Measurements from ENCODE around the gene HUNK.
"Not testable (repeated sequence)": the region's sequence is repeated elsewhere in the genome, so short reads cannot be mapped to it uniquely, and the experiment has no call there.

The HUNK gene

DNA sequence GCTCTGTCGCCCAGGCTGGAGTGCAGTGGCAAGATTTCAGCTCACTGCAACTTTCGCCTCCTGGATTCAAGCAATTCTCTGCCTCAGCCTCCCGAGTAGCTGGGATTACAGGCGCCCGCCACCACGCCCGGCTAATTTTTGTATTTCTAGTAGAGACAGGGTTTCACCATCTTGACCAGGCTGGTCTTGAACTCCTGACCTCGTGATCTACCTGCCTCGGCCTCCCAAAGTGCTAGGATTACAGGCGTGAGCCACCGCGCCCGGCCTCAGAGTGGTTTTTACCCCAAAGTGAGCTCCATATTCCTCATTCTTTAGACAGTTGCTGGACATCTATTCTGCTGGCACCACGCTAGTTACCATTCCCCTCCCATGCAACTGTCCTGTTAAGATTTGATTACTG lies 1.4 kb upstream of the HUNK start:
- not testable (repeated sequence) for DNase-seq

DNA sequence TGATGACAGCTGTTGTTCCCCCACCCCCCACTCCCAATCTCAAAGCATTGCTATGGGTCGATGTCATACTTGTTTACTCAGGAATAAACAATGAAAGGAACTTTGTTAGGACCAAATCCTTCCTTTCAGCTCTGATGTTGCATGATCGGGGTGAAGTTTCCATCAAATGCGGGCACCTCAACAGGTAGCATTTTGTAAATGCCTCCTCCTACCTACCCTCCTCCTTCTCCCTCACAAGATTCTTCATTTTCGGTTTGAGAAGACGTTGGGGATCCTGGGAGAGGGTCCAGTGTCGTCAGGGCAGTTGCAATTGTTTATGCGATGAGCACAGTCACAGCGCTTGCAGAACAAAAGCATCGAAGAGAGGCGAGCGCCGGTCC lies 758 bp upstream of the HUNK start:
- no peak for DNase-seq

DNA sequence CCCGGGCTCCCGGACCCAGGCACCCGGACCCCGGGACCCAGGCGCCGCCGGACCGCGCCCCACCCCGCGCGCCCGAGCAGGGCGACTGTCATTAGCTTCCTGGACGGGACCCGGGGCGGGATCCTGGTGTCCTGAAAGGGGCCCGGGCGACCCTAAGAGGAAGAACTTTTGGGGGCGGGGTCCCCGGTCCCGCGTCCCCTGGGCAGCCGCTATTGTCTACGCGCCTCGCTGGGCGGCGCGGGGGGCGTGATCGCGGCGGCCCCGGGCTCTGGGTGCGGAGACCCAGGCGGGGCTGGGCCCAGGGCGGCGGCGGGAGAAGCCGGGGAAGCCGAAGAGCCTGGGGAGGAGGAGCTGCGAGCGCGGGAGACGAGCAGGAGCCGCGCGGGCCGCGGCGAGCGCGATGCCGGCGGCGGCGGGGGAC lies 465 bp downstream of the HUNK start:
- no peak for DNase-seq

DNA sequence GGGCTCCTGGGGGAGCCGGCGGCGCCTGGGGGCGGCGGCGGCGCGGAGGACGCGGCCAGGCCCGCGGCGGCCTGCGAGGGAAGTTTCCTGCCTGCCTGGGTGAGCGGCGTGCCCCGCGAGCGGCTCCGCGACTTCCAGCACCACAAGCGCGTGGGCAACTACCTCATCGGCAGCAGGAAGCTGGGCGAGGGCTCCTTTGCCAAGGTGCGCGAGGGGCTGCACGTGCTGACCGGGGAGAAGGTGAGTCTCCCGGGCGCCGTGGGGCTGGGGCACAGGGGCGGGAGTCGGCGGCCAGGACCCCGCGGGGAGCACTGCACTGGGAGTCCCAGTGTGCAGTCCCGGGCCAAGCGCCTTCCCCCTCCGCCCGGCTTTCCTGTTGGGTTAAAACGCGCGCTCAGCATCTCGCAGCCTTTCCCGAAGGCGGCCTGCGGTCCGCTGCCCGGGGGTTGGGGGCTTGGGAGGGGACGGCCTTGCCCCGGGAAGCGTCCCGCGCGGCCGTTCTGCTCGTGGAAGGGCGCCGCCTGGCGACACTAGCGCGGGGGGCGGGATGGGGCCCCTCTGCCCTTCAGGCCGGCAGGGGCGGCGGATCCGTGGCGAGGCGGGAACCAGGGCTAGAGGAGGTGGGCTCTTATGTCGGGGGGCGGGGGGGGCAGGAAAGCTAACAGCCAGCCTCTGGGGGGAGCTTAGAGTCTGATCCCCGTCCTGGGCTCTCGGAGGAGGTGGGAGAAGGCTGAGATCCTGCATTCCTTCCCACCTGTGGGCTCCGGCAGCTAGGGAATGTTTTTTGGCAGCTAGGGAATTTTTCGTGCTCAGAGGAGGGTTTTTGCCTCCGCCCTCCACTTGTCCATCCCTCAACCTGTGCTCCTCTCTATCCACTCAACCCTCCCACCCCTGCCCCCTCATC lies 1.1 kb downstream of the HUNK start:
- DNase-seq, result peak; percentile 77

DNA sequence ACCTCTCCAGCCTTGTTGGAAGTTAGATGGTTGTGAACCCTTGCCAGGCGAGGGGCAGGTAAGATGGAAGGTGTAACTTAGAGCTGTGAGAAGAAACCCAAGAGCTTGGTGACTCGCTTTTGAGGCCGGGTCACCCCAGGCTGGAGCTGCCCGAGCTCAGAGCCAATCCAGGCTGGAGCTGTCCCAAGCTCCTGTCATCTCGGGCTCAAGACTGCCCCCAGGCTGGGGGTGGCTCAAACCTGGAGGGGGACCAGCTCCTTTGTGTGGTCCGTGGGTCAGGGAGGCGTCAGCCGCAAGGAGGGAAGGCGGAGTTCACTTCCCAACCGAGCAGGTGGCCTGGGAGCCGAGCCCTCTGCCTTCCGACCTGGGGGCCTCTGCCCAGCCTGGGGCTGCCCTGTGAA lies 2.0 kb downstream of the HUNK start:
- DNase-seq, result no peak

DNA sequence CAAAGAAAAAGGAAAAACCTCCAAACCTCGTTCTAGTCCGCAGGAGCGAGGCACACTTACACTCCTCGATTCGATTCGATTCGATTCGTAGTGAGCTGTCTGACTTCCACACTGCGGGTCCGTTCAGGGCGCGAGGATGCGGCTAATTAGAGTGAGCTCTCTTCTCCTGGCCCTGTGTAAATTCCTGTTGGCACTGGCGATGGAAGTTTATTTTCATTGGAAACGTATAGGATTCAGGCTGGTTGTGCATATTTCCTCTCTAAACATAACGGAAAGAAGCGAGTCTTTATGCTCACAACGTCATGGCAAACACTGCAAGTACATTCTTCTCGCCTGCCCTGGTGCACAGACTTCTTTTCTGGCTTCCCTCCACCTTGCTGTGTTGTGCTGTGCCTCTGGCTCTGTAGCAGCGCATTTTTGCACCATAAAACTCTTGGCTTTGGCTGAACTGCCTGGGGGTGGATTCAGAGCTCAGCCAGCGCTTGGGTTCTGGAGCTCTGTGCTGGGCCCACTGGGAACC lies 2.7 kb downstream of the HUNK start:
- DNase-seq, result peak; percentile 76

DNA sequence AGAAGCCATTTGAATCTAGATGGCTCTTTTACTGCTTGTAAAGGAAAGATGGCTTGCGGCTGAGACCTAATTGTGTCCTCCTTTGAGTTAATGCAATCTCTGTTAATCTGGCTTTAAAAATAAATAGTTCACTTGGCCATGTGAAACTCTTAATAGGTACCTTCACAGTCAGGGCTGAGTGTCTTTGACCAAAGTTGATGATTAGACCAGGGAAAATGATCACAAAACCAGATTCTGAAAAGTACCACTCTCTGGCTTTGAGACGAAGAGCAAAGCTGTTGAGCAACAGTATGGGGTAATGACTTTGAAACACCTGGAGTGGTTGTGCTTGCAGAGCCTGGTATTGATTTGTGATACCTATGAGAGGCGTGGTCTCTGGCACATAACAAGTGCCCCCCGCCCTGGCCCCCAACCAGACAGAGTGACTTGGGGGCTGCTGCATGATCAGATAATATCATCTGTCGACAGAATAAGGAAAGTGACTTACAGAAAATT lies 4.7 kb downstream of the HUNK start:
- no peak for DNase-seq

DNA sequence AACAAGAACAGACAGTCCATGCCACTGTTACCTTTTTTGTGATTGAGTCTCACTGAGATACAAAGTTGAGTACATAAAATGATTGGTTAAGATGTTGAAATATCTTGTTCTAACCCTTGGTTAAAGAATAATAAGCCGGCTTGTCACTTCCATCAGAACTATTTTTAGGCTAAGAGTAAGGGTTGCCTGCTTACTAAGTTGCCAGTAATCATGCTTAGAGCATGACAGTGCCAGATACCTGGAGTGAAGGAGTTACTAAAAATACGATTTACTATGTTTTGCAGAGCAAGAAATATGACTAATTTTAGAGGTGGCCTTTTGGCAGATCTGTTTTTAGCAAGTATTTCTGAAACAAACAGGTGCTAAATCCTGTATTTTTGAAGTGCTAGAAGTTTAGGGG lies 6.0 kb downstream of the HUNK start:
- no peak for DNase-seq

DNA sequence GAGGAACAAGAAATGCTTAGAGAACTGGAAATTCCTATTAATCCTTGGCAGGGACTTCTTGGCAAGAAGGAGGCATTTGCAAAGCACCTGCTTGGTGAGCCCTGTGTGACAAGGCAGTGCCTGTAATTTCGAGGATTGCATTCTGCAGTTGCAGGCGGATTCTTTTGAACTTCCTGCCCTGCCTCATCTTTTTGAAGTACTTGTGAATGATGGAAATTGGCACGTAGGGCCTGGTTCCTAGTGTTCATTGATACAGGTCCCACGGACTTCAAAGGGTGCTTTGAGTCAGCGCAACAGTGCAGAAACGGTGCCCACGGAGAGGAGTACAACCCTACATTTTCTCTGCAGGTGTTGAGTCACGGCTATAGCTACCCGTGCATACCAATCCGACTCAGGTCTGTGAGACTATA lies 6.4 kb downstream of the HUNK start:
- DNase-seq, result no peak

DNA sequence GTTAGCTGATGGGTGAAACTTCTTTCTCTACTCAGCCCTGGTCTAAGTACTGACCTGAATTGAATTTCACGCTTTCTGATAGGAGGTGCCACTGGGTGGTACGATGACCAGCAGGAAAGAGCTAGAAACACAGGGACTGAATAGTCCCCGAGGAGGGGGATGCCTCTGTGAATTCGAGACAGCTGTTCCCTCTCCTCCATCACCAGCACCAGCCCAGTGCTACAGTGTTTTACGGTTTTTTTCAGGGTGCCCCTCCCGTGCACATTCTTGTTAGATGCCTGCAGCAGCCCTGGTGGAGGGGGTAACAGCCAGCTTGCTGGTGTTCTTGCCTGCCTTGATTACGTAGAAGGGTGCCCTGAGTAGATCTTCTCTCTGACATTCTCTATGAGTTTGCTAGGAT lies 7.1 kb downstream of the HUNK start:
- DNase-seq, result no peak

DNA sequence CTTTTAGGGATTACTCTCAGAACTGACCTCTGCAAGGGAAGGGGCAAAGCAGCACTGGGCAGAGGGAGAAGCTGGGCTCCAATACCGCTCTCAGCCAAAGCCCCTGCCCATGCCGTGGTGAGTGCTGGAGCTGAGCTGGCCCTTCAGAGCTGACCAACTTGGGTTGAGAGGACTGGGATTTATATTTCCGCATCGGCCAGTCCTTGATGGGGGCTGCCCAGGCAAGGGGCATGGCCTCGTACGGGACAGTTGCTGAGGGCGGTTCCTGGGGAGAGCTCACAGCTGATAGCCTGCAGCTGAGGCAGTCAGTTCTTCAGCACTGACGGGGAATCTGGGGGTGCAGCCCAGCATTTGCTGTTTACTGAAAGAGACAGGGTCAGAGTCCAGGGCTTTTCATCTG lies 8.0 kb downstream of the HUNK start:
- no peak for DNase-seq

DNA sequence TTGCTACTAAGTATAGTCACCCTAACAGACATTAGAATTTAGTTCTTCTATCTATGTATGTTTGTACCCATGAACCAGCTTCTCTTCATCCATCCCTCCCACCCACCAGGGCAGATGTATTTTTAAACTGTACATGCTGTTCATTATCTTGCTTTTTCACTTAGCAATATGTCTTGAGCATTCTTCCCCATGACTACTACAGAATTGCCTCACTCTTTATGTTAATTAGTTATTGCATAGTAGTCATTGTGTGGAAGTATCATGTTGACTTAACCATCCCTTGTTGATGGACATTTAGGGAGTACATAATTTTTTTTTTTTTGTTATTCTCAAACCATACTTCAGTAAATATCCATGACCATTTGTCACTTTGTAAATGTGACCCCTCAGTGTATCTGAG lies 9.9 kb downstream of the HUNK start:
- DNase-seq, result no peak

DNA sequence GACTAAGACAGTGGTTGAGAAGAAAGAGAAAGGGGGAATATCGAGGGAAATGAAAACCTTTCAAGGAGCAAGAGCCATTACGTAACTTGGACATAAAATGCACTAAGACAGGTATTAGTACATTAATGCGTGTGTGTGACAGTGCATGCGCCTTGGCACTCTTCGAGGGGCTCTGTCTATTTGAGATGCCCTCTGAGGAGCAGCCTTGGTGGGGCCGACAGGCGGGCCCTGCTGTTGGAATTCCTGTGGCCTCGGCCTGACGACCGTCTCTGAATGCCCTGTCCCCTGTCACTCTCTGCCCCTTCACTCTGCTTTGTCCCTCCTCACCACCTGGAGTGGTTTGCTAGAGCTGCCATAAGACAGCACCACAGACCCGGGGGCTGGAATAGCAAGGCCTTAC lies 12.3 kb downstream of the HUNK start:
- no peak for DNase-seq

DNA sequence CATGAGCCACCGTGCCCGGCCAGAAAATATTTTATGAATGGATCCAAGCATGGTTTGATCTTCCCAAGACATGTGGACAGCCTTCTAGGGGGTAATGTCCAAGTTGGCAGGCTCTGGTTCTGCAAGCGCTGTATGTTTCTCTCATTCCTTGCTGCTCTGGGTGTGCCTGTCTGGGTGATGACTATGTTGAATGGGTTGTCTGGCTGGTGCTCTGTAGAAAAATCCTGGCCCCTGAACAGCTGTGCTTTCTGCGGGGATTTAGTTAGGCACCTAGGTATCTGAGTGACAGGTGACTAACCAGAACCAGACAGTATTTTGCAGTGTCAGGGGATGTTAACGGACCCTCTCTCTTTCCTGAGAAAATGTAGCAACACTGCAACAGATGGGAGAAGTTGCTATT lies 14.1 kb downstream of the HUNK start:
- peak; percentile 52 for DNase-seq

DNA sequence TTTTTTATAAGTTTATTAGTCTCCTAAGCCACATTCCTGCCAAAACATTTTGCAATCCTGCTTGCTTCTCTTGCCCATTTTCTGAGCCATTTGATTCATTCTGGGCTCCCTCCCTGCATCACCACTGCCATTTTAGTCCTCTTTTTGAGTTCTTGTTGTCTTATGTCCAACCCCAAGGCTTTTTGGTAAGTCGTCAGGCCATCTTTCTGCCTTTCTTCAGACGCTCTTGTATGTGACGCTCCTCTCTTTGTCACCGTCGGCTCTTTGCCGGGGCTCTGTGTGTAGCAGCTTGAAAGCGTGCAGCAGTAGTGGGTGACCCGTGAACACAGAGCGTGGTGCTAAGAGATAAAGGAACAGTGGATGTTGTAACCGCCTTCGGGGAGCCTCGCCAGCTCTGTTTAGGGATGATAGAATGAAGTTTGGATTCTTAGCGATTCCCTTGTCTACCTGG lies 14.6 kb downstream of the HUNK start:
- DNase-seq, result no peak

DNA sequence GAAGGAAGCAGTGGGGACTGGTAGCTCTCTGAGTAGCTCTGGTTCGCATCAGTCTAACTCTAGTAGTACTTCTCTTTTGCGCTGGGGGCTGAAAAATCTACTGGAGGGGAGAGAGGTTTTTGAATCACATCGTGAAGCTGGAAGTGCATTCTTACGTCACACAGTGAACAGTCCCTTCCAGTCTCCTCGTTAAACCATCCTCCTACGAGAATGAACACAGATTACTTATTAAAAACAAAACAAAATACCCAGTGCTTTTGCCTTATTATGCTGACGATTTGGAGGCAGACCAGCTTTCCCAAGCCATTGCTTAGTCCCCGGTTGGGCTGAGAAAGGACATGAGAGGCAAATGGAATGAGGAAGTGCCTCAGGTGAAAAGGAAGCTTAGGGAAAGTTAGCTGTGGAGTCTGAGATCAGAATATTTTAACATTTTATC lies 16.1 kb downstream of the HUNK start:
- no peak for DNase-seq

DNA sequence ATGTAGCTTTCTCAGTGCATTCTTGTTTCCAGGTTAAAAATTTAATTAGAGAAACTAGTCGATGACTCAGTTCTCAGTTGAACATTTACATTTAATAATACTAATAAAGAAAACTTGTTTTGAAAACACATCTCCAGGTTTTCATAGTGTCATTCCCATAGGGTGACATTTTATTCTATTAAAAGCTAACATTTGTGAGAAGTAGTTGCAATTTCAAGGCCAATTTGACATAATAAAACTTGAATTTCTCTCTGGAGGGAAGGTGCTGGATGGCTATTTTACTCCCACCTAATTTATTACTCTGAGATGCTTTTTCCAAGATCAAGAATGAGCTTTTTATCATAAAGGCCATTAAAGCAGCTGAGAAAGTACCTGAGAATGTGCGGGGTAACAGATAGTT lies 16.6 kb downstream of the HUNK start:
- DNase-seq, result no peak

DNA sequence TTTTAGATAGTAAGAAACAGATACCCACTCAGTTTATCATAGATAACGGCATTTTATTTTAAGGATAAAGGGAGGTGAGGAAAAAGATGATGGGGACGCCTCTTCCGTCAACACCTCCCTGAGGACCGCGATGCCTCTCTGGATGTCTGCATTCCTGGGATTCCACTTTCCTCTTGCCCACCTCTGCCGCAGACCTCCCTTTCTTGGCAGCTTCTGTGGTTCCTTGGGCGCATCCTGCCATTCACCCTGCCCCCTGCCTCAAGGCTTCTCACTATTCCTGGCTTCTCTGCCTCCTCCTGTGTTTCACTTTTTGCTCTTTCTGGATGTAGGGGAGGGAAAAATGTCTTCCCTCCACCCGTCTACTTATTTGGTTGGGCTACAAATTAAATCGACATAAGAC lies 19.9 kb downstream of the HUNK start:
- DNase-seq, result no peak

DNA sequence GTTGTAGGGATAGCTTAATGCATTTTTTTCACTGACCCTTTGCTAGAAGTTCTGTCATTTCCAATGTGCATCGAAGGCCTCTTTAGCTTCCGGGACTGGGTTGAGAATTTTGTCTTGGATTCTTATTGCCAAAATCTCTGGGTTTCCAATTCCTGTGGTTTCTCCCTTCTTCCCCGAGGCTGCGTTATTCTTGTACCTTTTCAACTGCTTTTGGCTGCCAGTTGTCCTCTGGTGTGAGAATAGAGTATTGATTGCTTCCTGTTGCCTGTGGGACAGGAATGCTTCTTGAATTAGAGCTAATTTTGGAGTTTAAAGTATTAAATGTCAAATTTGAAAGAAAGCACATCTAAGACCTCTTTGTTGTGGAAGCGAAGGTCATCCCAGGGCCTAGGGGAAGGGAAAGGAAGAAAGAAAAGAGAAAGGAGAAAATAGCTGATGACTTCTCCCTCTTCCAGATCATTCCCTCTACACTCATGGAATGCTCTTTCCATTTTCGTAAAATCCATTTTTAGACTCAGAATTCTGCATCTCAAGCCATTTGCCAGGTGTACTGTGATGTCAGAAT lies 21.1 kb downstream of the HUNK start:
- DNase-seq, result no peak

DNA sequence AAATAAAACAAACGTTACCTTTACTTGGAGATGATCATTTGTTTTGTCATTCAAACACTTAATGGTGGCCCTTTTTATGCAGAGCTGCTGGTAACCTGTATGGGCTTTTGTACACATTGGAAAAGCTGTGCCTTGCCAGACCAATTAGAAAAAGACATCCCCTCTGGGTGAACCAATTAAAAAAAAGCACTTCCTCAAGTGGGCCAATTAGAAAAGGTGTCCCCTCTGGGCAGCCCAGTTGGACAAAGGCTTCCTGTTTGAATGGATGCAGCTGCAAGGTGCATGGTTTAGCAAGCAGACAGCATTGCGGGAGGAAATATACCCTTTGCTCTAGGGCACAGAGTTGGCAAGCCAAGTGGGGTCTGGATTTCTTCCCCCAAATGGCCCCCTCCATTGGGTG lies 21.6 kb downstream of the HUNK start:
- no peak for DNase-seq

DNA sequence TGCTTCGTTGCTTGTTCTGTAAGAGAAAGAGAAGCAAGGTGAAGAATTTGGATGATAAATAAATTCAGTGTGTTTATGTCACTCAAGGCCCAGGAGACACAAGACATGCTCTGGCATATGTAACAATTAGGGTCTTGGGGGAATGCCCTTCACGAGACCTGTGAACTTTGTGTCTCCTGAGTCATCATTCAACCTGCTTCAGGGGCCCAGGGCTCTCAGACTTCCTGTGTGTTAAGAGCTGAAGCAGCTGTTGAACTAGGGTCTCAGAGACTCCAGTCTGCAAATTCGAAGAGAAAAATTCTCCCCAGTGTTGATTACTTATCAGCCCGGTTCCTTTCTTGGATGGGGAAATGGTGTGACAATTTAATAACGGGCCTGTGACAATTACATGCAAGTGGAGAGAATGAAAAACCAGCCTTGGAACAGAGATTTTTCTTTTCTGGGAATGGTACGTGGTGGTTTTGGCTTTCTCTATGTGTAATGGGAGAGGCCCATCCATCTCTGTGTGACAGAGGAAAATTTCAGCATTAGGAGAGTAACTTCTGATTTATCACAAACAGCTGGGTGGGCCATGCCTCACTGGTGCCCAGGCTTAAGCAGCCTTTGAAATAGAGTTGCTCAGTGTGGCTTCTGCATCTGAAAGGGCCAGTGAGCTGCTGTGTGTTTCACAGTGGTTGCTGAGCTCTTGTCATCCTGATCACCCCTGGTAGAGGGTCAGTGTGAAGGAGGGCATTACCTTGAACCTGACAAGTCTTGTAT lies 22.4 kb downstream of the HUNK start:
- no peak for DNase-seq

DNA sequence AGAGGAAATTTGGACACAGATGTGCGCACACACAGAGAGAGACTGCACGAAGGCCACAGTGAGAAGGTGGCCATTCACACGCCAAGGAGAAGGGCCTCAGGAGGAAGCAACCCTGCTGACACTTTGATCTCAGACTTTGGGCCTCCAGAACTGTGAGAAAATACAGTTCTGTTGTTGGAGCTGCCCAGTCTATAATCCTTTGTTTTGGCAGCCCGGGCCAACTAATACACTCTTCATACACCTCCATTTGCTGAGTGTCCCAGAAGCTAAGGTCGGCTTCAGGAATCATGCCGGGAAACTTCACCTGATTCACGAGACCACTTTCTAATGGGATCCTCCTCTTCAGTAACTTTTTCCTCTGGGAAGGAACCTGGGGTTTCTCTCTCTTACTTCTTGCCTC lies 23.2 kb downstream of the HUNK start:
- no peak for DNase-seq

DNA sequence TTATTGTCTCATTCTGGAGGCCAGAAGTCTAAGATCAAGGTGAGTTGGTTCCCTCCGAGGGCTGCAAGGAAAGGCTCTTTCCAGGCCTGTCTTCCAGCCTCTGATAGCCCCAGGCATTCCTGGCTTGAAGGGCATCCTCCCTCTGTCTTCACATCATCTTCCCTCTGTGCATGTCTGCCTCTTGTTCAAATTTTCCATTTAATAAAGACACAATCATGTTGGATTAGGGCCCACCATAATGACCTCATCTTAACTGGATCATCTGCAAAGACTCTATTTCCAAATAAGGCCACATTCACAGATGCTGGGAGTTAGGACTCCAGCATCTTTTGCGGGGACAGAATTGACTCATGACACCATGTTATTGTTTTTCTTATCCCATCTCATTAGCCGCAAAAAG lies 24.5 kb downstream of the HUNK start:
- DNase-seq, result no peak

Measured in left hindlimb (tissue), 1 donor.